ENCODE measurements around the gene TMUB1.
A peak's percentile ranks its signal among the peaks of the same experiment; 100 is the strongest.

Gene TMUB1

GRCh38 chr7:151082141-151083070 is 887 bp downstream of the TMUB1 start:
- no peak for DNase-seq

- no peak for DNase-seq
Measured at GRCh38 chr7:151081170-151082101, 1.9 kb downstream of the TMUB1 start.

- DNase-seq: peak; percentile 89
Measured at GRCh38 chr7:151080522-151081169, 2.6 kb downstream of the TMUB1 start, which contains the start of gene FASTK. Gene FASTK, minus strand, starts transcription at chr7:151080809. Its CDS starts 43 bp downstream, at chr7:151080766.

GRCh38 chr7:151080067-151080521 is 3.2 kb downstream of the TMUB1 start:
- DNase-seq: peak; percentile 36

GRCh38 chr7:151079199-151079910 is 3.9 kb downstream of the TMUB1 start:
- no peak for DNase-seq

- no peak for DNase-seq
Measured at GRCh38 chr7:151078233-151079040, 4.9 kb downstream of the TMUB1 start.

GRCh38 chr7:151077705-151078232 is 5.5 kb downstream of the TMUB1 start:
- DNase-seq: no peak

- no peak for DNase-seq
Measured at GRCh38 chr7:151076863-151077704, 6.2 kb downstream of the TMUB1 start.

GRCh38 chr7:151075978-151076426 is 7.3 kb downstream of the TMUB1 start:
- no peak for DNase-seq

GRCh38 chr7:151075662-151075971 is 7.7 kb downstream of the TMUB1 start:
- no peak for DNase-seq

- DNase-seq: no peak
Measured at GRCh38 chr7:151074817-151075661, 8.3 kb downstream of the TMUB1 start.

GRCh38 chr7:151073990-151074389 is 9.3 kb downstream of the TMUB1 start:
- DNase-seq: no peak

GRCh38 chr7:151071032-151071866 is 12.0 kb downstream of the TMUB1 start:
- DNase-seq: no peak

- no peak for DNase-seq
Measured at GRCh38 chr7:151070574-151070960, 12.7 kb downstream of the TMUB1 start.

GRCh38 chr7:151069841-151070573 is 13.3 kb downstream of the TMUB1 start:
- DNase-seq: no peak

- no peak for DNase-seq
Measured at GRCh38 chr7:151068069-151068773, 15.1 kb downstream of the TMUB1 start.

Measured in NCI-H146 (cell line).